K562 (cell line): ENCODE results near the gene SLC6A8. TPM values are rescaled to one million over a fixed set of nuclear protein-coding genes. Genes with fewer than 3 reads are reported as not detected.

Experiments used
- ATAC-seq: fragments of 200-7000 bp; cut with Tn5 transposase; 3 replicates; pipeline ENCODE4 v1.9.1; 2020; ENCODE audit warnings: moderate library complexity
- BruUV-seq: library from RNA; stranded (reverse); fragments of 400-500 nt; replicated peaks from 2 replicates; lab custom pipeline; 2021; lab: Mats Ljungman, UMichigan
- CTCF ChIA-PET: fragments of 300-600 bp; formaldehyde crosslinking; extraction: SDS; loops from one replicate; lab custom pipeline; 2021; ENCODE audit warnings: low intra/inter-chr PET ratio; lab: Yijun Ruan, JAX
- POLR2A ChIA-PET: fragments of 300-600, 350-650 bp; sonication (Branson Sonifier 250); formaldehyde crosslinking; extraction: SDS; loops from one replicate; lab custom pipeline; 2021; ENCODE audit warnings: antibody characterized with exemption, inconsistent platforms; lab: Yijun Ruan, JAX
- DNase-seq, 4 experiments: peaks; one replicate each; pipeline versions ENCODE4 v3.0.0 to v3.0.0-alpha.2; 2011 to 2018; ENCODE audit warnings: low spot score in 3 of 4, mixed read lengths in 3 of 4; ENCODE audit errors: extremely low read depth in 1 of 4
- FAIRE-seq: peaks from 2 replicates; lab custom pipeline; 2011; peaks lifted over from hg19 to GRCh38; lab: Jason Lieb, UNC
- H2AFZ ChIP-seq: 2 replicates; pipeline ENCODE4 v1.6.0; 2011; ENCODE audit warnings: low read depth, low read length, control low read depth, inconsistent platforms
- H3K27ac ChIP-seq: fragments of 200-600 bp; 3 replicates; pipeline ENCODE4 v1.8.0; 2011; ENCODE audit warnings: low read depth, mild to moderate bottlenecking, control low read depth, inconsistent platforms, low read length, moderate library complexity, mixed read lengths; ENCODE audit errors: extremely low read depth
- H3K27me3 ChIP-seq, 2 experiments: fragments of 300-600 bp in 1 of 2; 2 replicates in 1 of 2; 3 replicates in 1 of 2; pipeline versions ENCODE4 v1.6.0 to v1.8.0; 2011; ENCODE audit warnings: inconsistent platforms in 2 of 2, low read length in 2 of 2, mild to moderate bottlenecking in 1 of 2, mixed read lengths in 1 of 2, moderate library complexity in 1 of 2; ENCODE audit not compliant: control insufficient read depth in 2 of 2, insufficient read depth in 2 of 2
- H3K36me3 ChIP-seq: fragments of 300-600 bp; 3 replicates; pipeline ENCODE4 v1.8.0; 2011; ENCODE audit warnings: mild to moderate bottlenecking, low read length, inconsistent platforms; ENCODE audit not compliant: control insufficient read depth, insufficient read depth
- H3K4me1 ChIP-seq, 2 experiments: fragments of 200-600 bp in 1 of 2; replicated peaks in 1 of 2; 2 replicates in 1 of 2; 3 replicates in 1 of 2; pipeline versions ENCODE4 v1.5.1 to v1.8.0; 2011; ENCODE audit warnings: inconsistent platforms in 2 of 2, low read length in 2 of 2, mild to moderate bottlenecking in 1 of 2, mixed read lengths in 1 of 2, moderate library complexity in 1 of 2; ENCODE audit not compliant: control insufficient read depth in 2 of 2, insufficient read depth in 2 of 2
- H3K4me2 ChIP-seq: 2 replicates; pipeline ENCODE4 v1.6.1; 2011; ENCODE audit warnings: low read length, control low read depth, inconsistent platforms, mixed read lengths; ENCODE audit not compliant: insufficient read depth
- H3K4me3 ChIP-seq: fragments of 200-600 bp; sonication (generic), shearing (Covaris generic); 2 replicates; pipeline ENCODE4 v1.5.1; 2016; ENCODE audit warnings: control low read depth, inconsistent platforms
- H3K79me2 ChIP-seq: fragments of 200-600 bp; 3 replicates; pipeline ENCODE4 v1.8.0; 2011; ENCODE audit warnings: low read length, inconsistent platforms; ENCODE audit not compliant: control insufficient read depth, insufficient read depth
- H3K9ac ChIP-seq, 2 experiments: 2 replicates each; pipeline versions ENCODE4 v1.6.0 to v1.6.1; 2011; ENCODE audit warnings: low read depth in 2 of 2, low read length in 2 of 2, control low read depth in 1 of 2, inconsistent platforms in 1 of 2, mild to moderate bottlenecking in 1 of 2, mixed read lengths in 1 of 2; ENCODE audit not compliant: insufficient read depth in 1 of 2
- H3K9me1 ChIP-seq: one replicate; pipeline ENCODE4 v1.6.0; 2011; ENCODE audit warnings: inconsistent platforms, mild to moderate bottlenecking, low read length, moderate library complexity; ENCODE audit not compliant: control insufficient read depth, insufficient read depth
- H3K9me3 ChIP-seq: replicated peaks from 2 replicates; pipeline ENCODE4 v1.5.1; 2011; ENCODE audit warnings: low read depth, low read length, inconsistent platforms; ENCODE audit not compliant: control insufficient read depth, insufficient read depth
- H4K20me1 ChIP-seq: replicated peaks from 2 replicates; pipeline ENCODE4 v1.6.1; 2011; ENCODE audit warnings: low read length, inconsistent platforms, mixed read lengths; ENCODE audit not compliant: control insufficient read depth, insufficient read depth
- CBX2 ChIP-seq: fragments of 200-600 bp; sonication (generic); IDR thresholded peaks from one replicate; pipeline ENCODE4 v1.6.1; 2012; ENCODE audit warnings: mild to moderate bottlenecking, low read length, inconsistent platforms; ENCODE audit not compliant: insufficient read depth, poor library complexity, severe bottlenecking
- CC2D1A ChIP-seq: fragments of 450-650 bp; IDR thresholded peaks from 2 replicates; pipeline ENCODE4 v1.6.1; 2017; ENCODE audit warnings: mild to moderate bottlenecking
- CCNT2 ChIP-seq: IDR thresholded peaks from 2 replicates; pipeline ENCODE4 v1.6.1; 2011; ENCODE audit warnings: borderline replicate concordance, low read depth, mild to moderate bottlenecking, moderate library complexity, mixed read lengths, low read length; ENCODE audit not compliant: insufficient read length; ENCODE audit errors: extremely low read depth
- E4F1 ChIP-seq: fragments of 250-450 bp; sonication (Bioruptor Pico); IDR thresholded peaks from 2 replicates; pipeline ENCODE4 v1.5.0; 2021; ENCODE audit warnings: mild to moderate bottlenecking, borderline replicate concordance
- HMBOX1 ChIP-seq: sonication (generic); IDR thresholded peaks from 2 replicates; pipeline ENCODE4 v1.6.1; 2016
- NELFE ChIP-seq: IDR thresholded peaks from 2 replicates; pipeline ENCODE4 v1.6.1; 2011; ENCODE audit warnings: mild to moderate bottlenecking; ENCODE audit not compliant: insufficient read depth, insufficient read length
- NKRF ChIP-seq: fragments of 450-650 bp; IDR thresholded peaks from 2 replicates; pipeline ENCODE4 v1.6.1; 2016; ENCODE audit warnings: borderline replicate concordance
- NRF1 ChIP-seq, 2 experiments: fragments of 450-650 bp; IDR thresholded peaks in 1 of 2; conservative IDR thresholded peaks in 1 of 2; 2 replicates each; pipeline ENCODE4 v1.6.1; 2014; ENCODE audit warnings: mild to moderate bottlenecking in 2 of 2
- NUFIP1 ChIP-seq: fragments of 450-650 bp; IDR thresholded peaks from 2 replicates; pipeline ENCODE4 v1.6.1; 2018; ENCODE audit not compliant: partially characterized antibody
- PRDM10 ChIP-seq: fragments of 450-650 bp; IDR thresholded peaks from 2 replicates; pipeline ENCODE4 v1.6.1; 2018; ENCODE audit not compliant: partially characterized antibody
- RHOXF2B ChIP-seq: fragments of 250-450 bp; sonication (Bioruptor Pico); conservative IDR thresholded peaks from 2 replicates; pipeline ENCODE4 v1.5.1; 2021
- SMARCA5 ChIP-seq: fragments of 450-650 bp; IDR thresholded peaks from 2 replicates; pipeline ENCODE4 v1.6.1; 2016
- TCFL5 ChIP-seq: fragments of 250-450 bp; sonication (Bioruptor Pico); conservative IDR thresholded peaks from 2 replicates; pipeline ENCODE4 v1.6.1; 2021; ENCODE audit warnings: mild to moderate bottlenecking, moderate library complexity, matching md5 sums
- ZNF780A ChIP-seq: fragments of 250-450 bp; sonication (Bioruptor Pico); IDR thresholded peaks from 2 replicates; pipeline ENCODE4 v1.5.0; 2021; ENCODE audit warnings: mild to moderate bottlenecking
- WGBS: fragments of 100-300 bp; shearing (Covaris generic); methylation state at CpG from one replicate; pipeline ENCODE4 v1.1.6; 2016; ENCODE audit warnings: low coverage, mixed read lengths; ENCODE audit not compliant: insufficient coverage; ENCODE audit errors: missing lambda C conversion rate; 5-methylcytosine and 5-hydroxymethylcytosine counted together
- in situ Hi-C: fragments of 300-500 bp; cut with MboI; formaldehyde crosslinking; loops from 4 replicates; pipeline ENCODE4 v1.15.0; 2018; ENCODE audit warnings: inconsistent platforms, mixed read lengths
- intact Hi-C: fragments of 100-400 bp; cut with micrococcal nuclease; formaldehyde crosslinking; loops from 2 replicates; pipeline ENCODE4 v1.14.2; 2022
- polyA plus RNA-seq, 8 experiments: library from polyadenylated mRNA; depleted of rRNA in 4 of 8; stranded (reverse) in 5 of 8; unstranded in 3 of 8; fragments of >200 nt; fragmentation: Nextera tagmentation in 2 of 8; fragmentation: Illumina TruSeq in 1 of 8; extraction: Ambion mirVana in 2 of 8; extraction: Trizol in 1 of 8; gene quantifications; 2 replicates each; pipeline versions ENCODE4 v1.2.1 to v1.2.3, GENCODE V29; 2011 to 2014; ENCODE audit warnings: inconsistent platforms in 1 of 8, missing spikeins in 1 of 8
- total RNA-seq, 7 experiments: library from RNA; depleted of rRNA in 6 of 7; stranded (reverse); fragments of >200 nt in 6 of 7; fragmentation: Illumina TruSeq in 2 of 7; extraction: Trizol in 2 of 7; gene quantifications; 2 replicates each; pipeline versions ENCODE4 v1.2.1 to v1.2.3, GENCODE V29; 2011 to 2021; ENCODE audit warnings: low replicate concordance in 1 of 7

Gene SLC6A8
- total and polyA plus RNA-seq, 9 of the 15 experiments (the other 6 are each of a cell fraction or from before 2014, with no cell fraction given), result 0.68 to 144 (median 34.3) TPM

GRCh38 chrX:153719238-153719637, 31.5 kb downstream of the SLC6A8 start:
- H3K27ac ChIP-seq, result no peak overlapping the region
- intact Hi-C loops (no loop called here), in situ Hi-C loops (no loop called here)
- peaks cover 50% of the 10 kb centered on the region for H3K79me2 ChIP-seq
- DNase-seq (no peak), FAIRE-seq (no peak), ATAC-seq (no peak)
- ChIA-PET CTCF (no interaction called here), POLR2A (interaction anchor here (0.8 to 1.9 kb wide), 2 partner anchors 11 to 21 kb away, joined by 4 to 6 read pairs; no protein-coding TSS in a partner anchor)
- peaks cover 80% of the 10 kb centered on the region for H3K36me3 ChIP-seq
- no peak overlapping the region for H3K4me3 ChIP-seq
- no peak overlapping the region for H2AFZ ChIP-seq
- H3K27me3 ChIP-seq, result no peaks in the 10 kb centered on the region
- H3K4me1 ChIP-seq, result peaks cover 12 to 16% of the 10 kb centered on the region in 2 experiments; a peak in 4 of 5 replicates
- H3K4me2 ChIP-seq, result no peak overlapping the region
- peaks cover 10% of the 10 kb centered on the region for H4K20me1 ChIP-seq
- H3K9ac ChIP-seq, result no peak overlapping the region
- no peaks in the 10 kb centered on the region for H3K9me1 ChIP-seq
- no peaks in the 10 kb centered on the region for H3K9me3 ChIP-seq
- BruUV-seq, result no TSS peak
- WGBS, result 100% methylated on average over 1 of the region's 2 CpGs
- TF ChIP-seq CBX2, result no peak
- no peak for TF ChIP-seq HMBOX1
- no peak for TF ChIP-seq TCFL5 (CRISPR knock-in tag)
- TF ChIP-seq NKRF, result no peak
- no peak for TF ChIP-seq PRDM10
- TF ChIP-seq SMARCA5, result no peak
- no peak for TF ChIP-seq RHOXF2B (CRISPR knock-in tag)
- no peak for TF ChIP-seq E4F1 (CRISPR knock-in tag)
- no peak for TF ChIP-seq NRF1 (conservative IDR thresholded peaks at IDR 0.05 in 1 of 2, IDR thresholded peaks at IDR 0.05 in 1 of 2)
- TF ChIP-seq NELFE, result no peak
- no peak for TF ChIP-seq ZNF780A (CRISPR knock-in tag)
- TF ChIP-seq CC2D1A, result no peak
- TF ChIP-seq NUFIP1, result no peak
- TF ChIP-seq CCNT2, result no peak
